ENCODE measurements around the gene IL22RA2.
"Not testable (repeated sequence)": the region's sequence is repeated elsewhere in the genome, so short reads cannot be mapped to it uniquely, and the experiment has no call there.

The IL22RA2 gene

DNA sequence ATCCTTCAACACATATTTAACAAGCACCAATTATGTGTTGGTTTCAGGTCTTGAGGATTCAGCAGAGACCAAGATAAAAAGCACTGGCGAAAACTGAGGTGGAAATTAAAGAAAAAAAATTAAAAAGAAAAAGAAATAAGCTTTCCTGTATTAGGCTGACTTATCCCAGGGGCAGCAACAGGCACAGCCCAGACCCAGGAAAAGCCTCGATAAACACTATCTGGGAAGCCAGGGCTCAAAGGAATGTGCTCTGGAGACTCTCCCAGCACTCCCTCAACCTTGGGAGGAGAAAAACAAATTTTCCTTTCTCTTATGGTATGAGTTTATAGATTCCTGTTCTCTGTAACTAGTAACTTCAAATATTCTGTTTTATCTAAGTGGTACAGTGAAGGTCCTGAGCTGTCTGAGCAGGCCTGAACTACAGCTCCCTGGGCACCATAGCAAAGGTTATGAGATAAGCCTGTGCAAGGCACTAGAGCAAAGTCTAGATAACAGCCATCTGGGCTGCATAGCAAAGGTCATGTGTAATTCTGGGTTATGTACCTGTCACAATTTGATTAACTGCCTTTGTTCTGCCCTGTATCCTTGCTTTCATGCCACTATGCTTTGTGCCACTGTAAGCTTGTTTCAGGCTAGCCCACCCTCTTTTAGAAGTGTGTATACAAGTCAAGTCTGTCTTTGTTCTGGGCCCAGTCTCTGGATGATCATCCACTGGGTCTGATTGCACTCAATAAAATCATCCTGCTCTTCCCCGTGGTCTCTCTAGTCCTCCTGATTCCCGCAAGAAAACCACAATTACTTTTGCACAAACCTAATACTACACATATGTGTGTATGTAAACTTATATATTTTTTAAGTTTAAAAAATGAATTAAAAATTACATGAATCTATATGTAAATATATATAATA is 54.0 kb downstream of the IL22RA2 start:
- no peak for DNase-seq

GRCh38 chr6:137117581-137117980 is 55.9 kb downstream of the IL22RA2 start:
- DNase-seq: no peak

DNA sequence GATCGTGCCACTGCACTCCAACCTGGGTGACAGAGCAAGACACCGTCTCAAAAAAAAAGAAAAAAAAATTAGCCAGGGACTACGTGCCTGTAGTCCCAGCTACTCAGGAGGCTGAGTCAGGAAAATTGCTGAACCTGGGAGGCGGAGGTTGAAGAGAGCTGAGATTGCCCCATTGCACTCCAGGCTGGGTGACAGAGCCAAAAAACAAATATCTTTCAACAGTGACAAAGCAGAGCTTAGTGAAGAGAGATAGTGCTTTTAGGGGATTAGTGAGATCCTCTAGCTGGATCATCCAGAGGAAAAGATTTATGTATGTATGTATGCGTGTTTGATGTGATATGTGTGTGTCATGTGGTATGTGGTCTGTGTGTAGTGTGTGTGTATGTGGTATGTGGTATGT is 56.6 kb downstream of the IL22RA2 start:
- DNase-seq: peak; percentile 8

DNA sequence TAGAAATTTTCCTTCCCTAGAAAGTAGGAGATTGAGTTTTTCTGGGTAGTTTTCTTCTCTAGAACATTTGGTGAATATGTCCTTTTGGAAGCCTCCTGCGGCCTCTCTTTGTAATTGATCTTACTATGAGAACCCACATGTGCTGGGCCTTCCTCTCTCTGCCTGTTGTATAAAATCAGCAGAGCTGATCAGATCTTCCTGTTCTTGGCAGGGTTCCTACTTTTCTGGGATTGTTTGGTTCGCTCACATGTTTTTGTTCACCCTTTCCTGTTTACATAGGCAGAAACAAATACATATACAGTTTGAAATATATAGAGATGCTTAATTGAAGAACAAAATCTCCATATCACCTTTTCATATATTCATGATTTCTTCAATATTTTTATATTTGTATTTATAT is 57.8 kb downstream of the IL22RA2 start:
- DNase-seq: peak; percentile 92

DNA sequence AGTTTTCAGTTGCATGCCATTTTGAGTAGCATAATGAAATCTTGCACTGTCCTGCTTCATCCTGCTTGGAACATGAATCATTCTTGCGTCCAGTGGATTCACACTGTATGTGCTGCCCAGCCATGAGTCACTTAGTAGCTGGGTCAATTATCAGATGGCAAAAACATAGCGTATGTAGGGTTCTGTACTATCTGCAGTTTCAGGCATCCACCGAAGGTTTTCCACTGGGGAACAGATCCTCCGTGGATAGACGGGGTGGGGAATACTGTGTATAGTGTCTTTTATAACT is 61.4 kb downstream of the IL22RA2 start:
- DNase-seq: no peak

GRCh38 chr6:137111296-137112066 is 62.0 kb downstream of the IL22RA2 start:
- no peak for DNase-seq

- DNase-seq: no peak
Measured at GRCh38 chr6:137107767-137108105, 65.7 kb downstream of the IL22RA2 start.

DNA sequence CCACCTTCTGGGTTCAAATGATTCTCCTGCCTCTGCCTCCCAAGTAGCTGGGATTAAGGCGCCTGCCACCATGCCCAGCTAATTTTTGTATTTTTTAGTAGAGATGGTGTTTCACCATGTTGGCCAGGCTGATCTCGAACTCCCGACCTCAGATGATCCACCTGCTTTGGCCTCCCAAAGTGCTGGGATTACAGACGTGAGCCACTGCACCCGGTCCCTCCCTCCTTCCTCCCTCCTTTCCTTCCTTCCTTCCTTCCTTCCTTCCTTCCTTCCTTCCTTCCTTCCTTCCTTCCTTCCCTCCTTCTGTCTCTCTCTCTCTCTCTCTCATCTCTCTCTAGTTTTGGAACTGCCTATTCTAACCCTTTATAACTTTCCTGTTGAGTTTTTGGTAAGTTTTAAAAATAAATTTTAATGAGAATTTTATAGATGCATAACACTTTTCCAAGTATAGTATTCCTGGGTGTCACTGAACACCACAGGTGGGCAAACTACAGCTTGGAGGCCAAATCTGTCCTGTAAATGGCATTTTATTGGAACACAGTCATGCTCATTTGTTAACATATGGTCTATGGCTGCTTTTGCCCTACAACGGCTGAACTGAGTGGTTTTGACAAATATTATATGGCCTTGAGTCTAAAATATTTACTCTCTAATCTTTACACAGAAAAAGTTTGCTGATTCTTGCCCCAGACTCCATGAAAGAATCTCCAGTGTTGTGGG is 66.2 kb downstream of the IL22RA2 start:
- DNase-seq: not testable (repeated sequence)

- no peak for DNase-seq
Measured at GRCh38 chr6:137106183-137106582, 67.3 kb downstream of the IL22RA2 start.

GRCh38 chr6:137105375-137105774 is 68.1 kb downstream of the IL22RA2 start:
- no peak for DNase-seq

DNA sequence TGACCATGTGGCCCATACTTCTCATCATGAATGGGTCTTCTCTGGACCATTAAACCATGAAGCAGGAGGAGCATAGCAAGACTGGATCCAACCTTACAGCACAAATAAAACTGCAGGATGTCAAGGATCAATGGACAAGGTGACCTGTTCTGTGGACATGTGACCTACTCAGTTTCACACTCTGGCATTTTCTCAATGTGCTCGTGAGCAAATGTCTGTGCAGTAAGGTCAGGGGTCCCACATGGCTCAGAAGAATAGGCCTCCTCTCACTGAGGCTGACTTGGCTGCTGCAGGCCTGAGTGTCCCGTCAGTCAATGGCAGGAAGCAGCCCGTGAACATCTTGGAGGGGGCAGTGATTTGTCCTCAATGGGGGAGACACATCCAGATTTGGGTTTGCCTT is 68.5 kb downstream of the IL22RA2 start:
- DNase-seq: no peak

DNA sequence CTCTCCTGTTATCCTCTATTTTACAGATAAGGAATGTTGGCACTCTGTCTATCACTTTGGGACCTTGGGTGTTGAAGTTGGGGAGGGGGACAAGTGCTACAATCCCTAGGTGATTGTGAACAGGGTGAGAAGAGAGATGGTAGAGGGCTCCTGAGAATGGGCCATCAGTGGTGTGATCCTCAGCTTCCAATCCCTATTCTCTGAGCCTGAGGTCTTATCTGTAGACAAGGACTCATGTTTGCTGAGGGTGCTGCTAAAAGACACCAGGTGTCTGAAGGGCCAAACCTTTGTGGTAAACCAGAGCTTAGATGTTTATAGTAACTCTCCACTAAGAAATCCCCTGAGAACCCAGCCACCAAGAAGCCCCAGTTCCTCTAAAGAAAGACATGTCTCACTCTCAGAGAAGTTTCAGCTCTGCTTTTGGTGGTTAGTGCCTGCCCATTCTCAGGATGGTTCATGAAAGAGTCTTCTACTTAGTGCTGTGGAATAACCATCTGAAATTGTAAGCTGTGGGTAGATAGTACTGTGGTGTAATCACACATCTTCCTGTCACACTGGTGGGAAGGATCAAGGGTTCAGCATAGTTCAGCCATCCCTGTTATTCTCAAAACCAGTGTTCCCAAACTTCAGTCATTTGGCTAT is 70.5 kb downstream of the IL22RA2 start:
- no peak for DNase-seq

- DNase-seq: no peak
Measured at GRCh38 chr6:137102050-137102848, 71.2 kb downstream of the IL22RA2 start.

DNA sequence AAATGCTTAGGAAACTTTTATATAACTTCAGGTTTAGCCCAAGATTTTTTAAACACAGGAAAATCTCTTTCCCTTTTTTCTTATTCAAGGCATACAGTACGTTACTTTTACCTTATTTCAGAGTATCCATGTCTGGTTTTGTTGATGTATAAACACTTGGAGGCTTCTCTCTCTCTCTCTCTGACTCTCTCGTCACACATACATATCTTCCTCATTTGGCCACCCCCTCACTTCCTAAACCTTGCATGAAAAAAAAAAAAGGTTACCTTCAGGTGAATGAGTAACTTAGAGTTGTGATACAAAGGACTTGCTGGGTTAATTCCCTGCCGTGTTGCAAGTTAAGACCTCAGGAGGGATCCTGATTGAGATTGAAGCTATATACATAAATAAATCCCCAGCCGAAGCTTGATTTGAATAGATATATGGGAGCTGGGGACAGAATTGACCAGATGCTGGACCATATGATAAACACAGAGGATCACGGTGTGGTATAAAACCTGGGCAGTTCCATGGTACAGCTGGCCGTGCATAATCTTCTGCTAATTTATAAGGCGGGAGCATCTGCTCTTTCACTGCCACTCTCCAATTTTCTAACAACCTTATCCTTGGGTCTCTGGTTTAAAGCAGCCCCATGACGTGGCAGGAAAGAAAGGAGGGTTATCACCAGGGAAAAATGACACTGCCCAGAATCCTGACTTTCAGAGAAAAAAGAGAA is 73.6 kb downstream of the IL22RA2 start:
- no peak for DNase-seq

GRCh38 chr6:137097526-137097925 is 75.9 kb downstream of the IL22RA2 start:
- no peak for DNase-seq

DNA sequence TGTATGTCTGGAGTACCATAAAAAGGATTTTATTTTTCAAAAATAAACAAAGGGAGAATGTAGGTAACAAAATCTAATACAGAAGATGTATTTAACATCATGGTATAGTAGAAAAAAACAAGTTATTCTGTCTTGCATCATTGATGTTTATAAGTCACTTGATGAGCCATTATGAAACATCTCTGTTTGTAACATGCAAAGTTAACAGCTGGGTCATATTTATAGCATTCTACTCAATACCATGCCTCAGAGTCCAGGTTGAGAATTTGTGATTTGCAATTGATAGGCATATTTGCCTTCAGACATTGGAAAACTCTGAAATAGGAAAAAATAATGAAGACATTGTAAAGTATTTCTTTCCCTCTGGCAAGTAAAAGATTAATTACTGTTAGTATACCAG is 76.4 kb downstream of the IL22RA2 start:
- DNase-seq: no peak

DNA sequence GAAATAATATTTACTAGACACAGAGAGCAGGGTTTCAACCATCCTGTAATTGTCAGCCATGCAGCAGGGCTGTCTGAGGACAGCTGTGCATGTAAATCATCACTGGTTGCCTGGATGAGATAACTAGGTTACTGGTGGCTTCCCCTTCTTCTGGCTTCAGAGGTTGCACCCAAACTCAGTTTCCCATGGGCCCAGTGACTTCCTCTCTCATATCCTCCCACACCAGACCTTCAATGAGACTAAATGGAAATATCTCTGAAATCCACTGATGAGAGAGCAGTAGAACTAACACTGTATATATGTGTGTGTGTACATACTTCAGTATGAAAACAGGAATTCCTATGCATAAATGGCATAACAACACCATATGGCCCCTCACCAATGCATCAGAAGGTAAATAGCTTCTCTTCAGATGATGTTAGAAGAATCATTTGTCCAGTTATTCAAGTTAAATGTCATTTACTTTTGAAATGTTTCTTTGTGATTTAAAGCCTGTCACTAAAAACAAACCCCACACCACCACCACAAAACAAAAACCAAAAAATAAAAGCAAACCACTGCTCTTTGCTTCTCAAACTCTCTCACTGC is 77.7 kb downstream of the IL22RA2 start:
- DNase-seq: no peak

DNA sequence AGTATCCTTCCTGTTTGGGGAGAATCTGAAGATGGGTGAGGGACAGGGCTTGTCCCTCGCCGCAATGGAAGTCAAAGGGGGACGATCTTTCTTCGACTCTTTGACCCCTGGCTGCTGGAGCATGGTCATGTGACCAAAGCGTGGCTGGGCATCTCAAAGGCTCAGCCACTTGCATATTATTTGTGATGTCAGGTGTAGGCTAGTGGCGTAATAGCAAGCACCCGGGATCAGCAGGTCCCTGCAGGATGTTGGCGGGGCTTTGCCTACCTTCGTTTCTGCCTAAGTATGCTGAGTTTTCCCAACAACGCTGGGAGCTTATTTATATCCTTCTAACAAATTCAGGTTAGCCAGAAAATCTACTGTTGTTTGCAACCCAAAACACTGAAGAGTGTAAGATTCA is 78.4 kb downstream of the IL22RA2 start:
- DNase-seq: no peak

DNA sequence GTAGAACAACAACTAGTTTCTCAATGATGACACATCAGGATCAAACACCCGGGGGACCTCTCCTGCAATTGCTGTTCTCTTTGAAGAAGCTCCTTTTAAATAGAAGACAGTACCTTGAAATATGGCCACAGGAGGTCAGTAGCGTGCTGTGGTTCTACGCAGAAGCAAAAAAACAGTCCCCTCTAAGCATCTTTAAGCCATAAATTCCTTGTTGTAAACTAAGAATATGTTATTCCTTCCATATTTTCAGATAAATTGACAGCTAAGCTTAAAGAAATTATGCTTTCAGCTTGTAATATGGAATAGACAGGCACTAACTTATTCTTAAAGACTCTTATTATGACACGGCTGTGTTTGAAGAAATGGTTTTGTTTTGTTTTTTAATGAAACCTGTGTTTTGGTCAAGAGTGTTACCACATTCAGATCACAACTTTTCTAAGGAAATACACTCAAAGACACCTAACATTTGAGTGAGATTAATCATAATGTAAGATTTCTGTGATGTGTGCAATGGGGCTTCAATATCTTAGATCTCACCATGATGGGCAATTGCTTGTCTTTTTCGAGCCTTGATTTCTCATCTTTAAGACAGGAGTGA is 78.9 kb downstream of the IL22RA2 start:
- peak; percentile 73 for DNase-seq
